Thyroid gland (tissue), 4 donors: Measurements from ENCODE around the gene PPP1R1B. TPM values are rescaled to one million over a fixed set of nuclear protein-coding genes. Genes with fewer than 3 reads are reported as not detected.

Experiments
- DNase-seq, 2 donors: peaks; one replicate each; pipeline ENCODE4 v3.0.0-alpha.2; 2019
- H3K27ac ChIP-seq, 3 donors: fragments of 200-600 bp; sonication (generic); 1 replicate in 2 of 3; 2 replicates in 1 of 3; pipeline ENCODE4 v1.5.1; 2016 to 2019; ENCODE audit warnings: mild to moderate bottlenecking in 1 of 3, moderate library complexity in 1 of 3
- H3K27me3 ChIP-seq: fragments of 200-600 bp; sonication (generic); one replicate; pipeline ENCODE4 v1.5.1; 2019
- H3K36me3 ChIP-seq, 2 donors: fragments of 200-600 bp; sonication (generic); one replicate each; pipeline ENCODE4 v1.5.1; 2016 to 2019
- H3K4me1 ChIP-seq, 2 donors: fragments of 200-600 bp; sonication (generic); one replicate each; pipeline ENCODE4 v1.5.1; 2017 to 2019
- H3K4me3 ChIP-seq, 3 donors: fragments of 200-600 bp; sonication (generic); replicated peaks in 1 of 3; 1 replicate in 2 of 3; 2 replicates in 1 of 3; pipeline ENCODE4 v1.5.1; 2016; ENCODE audit warnings: mild to moderate bottlenecking in 1 of 3
- H3K9me3 ChIP-seq: fragments of 200-600 bp; sonication (generic); one replicate; pipeline ENCODE4 v1.5.1; 2017
- POLR2A ChIP-seq, 2 donors: fragments of 450-650 bp; IDR thresholded peaks; one replicate each; pipeline ENCODE4 v1.6.1; 2017; ENCODE audit warnings: antibody characterized with exemption in 2 of 2, mild to moderate bottlenecking in 2 of 2, moderate library complexity in 1 of 2
- WGBS, 2 donors: methylation state at CpG; one replicate each; pipeline ENCODE4 v1.1.5; 2017; 5-methylcytosine and 5-hydroxymethylcytosine counted together
- intact Hi-C: fragments of 100-400 bp; cut with DNase I; formaldehyde crosslinking; loops from one replicate; pipeline ENCODE4 v1.15.1; 2023
- total RNA-seq, 4 donors: library from RNA; depleted of rRNA; stranded (reverse); fragments of >200 nt; gene quantifications; one replicate each; pipeline ENCODE4 v1.2.3, GENCODE V29; 2016
- TF ChIP-seq, protein P1 (sequence below), 6 experiments: fragments of 200-600 bp in 3 of 6; fragments of 450-650 bp in 3 of 6; sonication (generic) in 3 of 6; IDR thresholded peaks; one replicate each; pipeline ENCODE4 v1.5.1; 2016 to 2019; ENCODE audit warnings: antibody characterized with exemption in 6 of 6, mild to moderate bottlenecking in 2 of 6, inconsistent platforms in 1 of 6, moderate library complexity in 1 of 6

Gene PPP1R1B
- total RNA-seq, 4 donors from 2014 or later: 1.2 TPM; not detected in 3

- H3K36me3 ChIP-seq: no peaks in the 10 kb centered on the region
- no peaks in the 10 kb centered on the region for H3K9me3 ChIP-seq
- no peaks in the 10 kb centered on the region for H3K27me3 ChIP-seq
- no peak for TF ChIP-seq POLR2A (IDR thresholded peaks at IDR 0.05)
- TF ChIP-seq, protein P1, sequence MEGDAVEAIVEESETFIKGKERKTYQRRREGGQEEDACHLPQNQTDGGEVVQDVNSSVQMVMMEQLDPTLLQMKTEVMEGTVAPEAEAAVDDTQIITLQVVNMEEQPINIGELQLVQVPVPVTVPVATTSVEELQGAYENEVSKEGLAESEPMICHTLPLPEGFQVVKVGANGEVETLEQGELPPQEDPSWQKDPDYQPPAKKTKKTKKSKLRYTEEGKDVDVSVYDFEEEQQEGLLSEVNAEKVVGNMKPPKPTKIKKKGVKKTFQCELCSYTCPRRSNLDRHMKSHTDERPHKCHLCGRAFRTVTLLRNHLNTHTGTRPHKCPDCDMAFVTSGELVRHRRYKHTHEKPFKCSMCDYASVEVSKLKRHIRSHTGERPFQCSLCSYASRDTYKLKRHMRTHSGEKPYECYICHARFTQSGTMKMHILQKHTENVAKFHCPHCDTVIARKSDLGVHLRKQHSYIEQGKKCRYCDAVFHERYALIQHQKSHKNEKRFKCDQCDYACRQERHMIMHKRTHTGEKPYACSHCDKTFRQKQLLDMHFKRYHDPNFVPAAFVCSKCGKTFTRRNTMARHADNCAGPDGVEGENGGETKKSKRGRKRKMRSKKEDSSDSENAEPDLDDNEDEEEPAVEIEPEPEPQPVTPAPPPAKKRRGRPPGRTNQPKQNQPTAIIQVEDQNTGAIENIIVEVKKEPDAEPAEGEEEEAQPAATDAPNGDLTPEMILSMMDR (IDR thresholded peaks at IDR 0.05): no peak
- H3K4me1 ChIP-seq: peaks cover 50 to 68% of the 10 kb centered on the region in 2 donors
- DNase-seq: no peak
- WGBS, 2 donors: 51 to 87% methylated on average over 5 to 7 of the region's 8 CpGs
- H3K4me3 ChIP-seq: no peak overlapping the region
- intact Hi-C loops: no loop called here
- H3K27ac ChIP-seq: peak overlapping the region; percentile 59 to 91 (median 87)
Measured at GRCh38 chr17:39677072-39677471, 50.3 kb downstream of the PPP1R1B start.

DNA sequence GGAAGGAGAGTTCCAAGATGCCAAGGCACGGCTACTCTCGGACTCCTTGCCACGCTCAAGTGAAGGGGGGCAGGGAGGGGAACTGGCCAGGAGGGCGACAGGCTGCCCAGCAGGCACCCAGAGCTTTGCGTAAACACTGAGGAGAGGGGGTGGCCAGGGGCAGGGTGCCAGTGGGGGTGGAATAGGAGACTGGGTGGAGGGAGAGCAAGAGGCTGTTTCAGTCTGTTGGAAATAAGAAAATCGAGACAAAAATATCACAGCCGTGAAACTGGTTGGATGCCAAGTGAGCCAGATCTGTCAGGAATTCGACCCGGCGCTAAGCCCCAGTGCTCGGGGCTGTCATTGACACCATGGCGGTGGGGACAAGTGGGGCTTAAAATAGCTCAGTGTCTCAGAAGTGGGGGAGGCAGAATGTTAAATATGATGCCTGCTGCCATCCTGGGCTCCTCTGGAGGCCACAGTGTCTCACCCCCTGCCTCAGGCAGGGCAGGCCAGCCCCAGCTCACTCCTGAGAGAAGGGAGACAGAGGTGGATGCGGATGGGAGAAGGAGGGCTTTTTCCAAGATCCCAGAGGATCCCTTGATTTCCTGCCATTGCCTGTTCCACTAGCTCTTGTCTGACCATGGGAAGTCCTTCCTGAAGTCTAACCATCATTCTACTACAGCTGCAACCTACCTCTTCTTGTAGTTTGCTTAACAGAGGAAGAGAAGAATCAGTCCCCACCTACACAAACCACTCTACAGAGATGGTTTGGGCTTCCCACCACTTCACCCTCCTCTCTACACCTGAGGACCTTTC lies 51.0 kb downstream of the PPP1R1B start:
- Histone ChIP-seq H3K27me3 (no peaks in the 10 kb centered on the region), H3K27ac (peak overlapping the region; percentile 91 to 95 (median 93)), H3K4me3 (no peak overlapping the region), H3K4me1 (peaks cover 49 to 62% of the 10 kb centered on the region in 2 donors), H3K36me3 (no peaks in the 10 kb centered on the region), H3K9me3 (no peaks in the 10 kb centered on the region)
- TF ChIP-seq, protein P1 (IDR thresholded peaks at IDR 0.05): peak in 1 of 6 experiments; percentile 9
- peak in 1 of 2 donors; percentile 17 for TF ChIP-seq POLR2A (IDR thresholded peaks at IDR 0.05)
- WGBS, 2 donors: 29 to 33% methylated on average over 13 of the region's 13 CpGs
- peak; percentile 99 for DNase-seq
- intact Hi-C loops: no loop called here

GRCh38 chr17:39678340-39679116 lies 51.8 kb downstream of the PPP1R1B start:
- intact Hi-C loops: no loop called here

DNA sequence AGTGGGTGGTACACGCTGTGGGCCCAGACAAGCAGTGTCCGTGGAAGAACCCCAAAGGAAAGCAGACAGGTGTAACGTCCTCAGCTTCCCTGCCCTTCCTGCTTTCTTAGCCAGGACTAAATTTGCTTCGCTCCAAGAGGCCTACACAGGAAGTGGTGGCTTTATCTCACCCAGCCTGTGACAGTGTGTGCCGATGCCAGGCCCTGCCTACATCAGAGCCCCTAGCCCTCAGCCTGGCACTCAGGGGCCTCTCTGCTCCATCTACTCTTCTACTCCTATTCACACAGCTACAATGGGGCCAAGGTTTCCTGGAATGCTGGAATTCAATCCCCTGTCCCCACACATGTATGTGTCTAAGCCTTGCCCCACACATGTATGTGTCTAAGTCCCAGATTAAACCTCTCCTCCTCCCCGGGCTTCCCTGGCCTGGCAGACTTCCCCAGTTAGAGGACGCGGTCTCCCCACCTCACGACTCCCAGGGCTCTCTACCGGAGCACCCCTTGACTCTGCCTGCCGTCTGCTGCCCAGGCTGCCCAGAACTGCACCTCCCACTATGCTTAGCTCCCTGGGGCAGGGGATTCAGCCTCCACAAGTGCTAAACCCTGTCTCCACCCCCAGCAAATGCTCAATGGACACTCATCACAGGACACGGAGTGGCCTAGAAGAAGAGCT lies 52.9 kb downstream of the PPP1R1B start:
- no peaks in the 10 kb centered on the region for H3K9me3 ChIP-seq
- no peak for DNase-seq
- peak overlapping the region; percentile 91 to 95 (median 93) for H3K27ac ChIP-seq
- TF ChIP-seq, protein P1 (IDR thresholded peaks at IDR 0.05): no peak
- TF ChIP-seq POLR2A (IDR thresholded peaks at IDR 0.05): no peak
- H3K27me3 ChIP-seq: no peaks in the 10 kb centered on the region
- H3K4me1 ChIP-seq: peaks cover 48 to 59% of the 10 kb centered on the region in 2 donors
- no peak overlapping the region for H3K4me3 ChIP-seq
- intact Hi-C loops: no loop called here
- peaks cover 0 to 5% of the 10 kb centered on the region in 2 donors for H3K36me3 ChIP-seq
- WGBS, 2 donors: 75 to 87% methylated on average over 12 of the region's 12 CpGs

More at GRCh38 chr17:39678340-39679116, 51.8 kb downstream of the PPP1R1B start:
- Histone ChIP-seq H3K27me3 (no peaks in the 10 kb centered on the region), H3K9me3 (no peaks in the 10 kb centered on the region), H3K4me1 (peaks cover 49 to 62% of the 10 kb centered on the region in 2 donors), H3K27ac (peak overlapping the region; percentile 91 to 95 (median 93)), H3K36me3 (peaks cover 0 to 5% of the 10 kb centered on the region in 2 donors), H3K4me3 (no peak overlapping the region)
- WGBS, 2 donors: 74 to 75% methylated on average over 9 to 10 of the region's 13 CpGs
- DNase-seq: peak in 1 of 2 donors; percentile 43
- TF ChIP-seq POLR2A (IDR thresholded peaks at IDR 0.05): no peak
- TF ChIP-seq, protein P1 (IDR thresholded peaks at IDR 0.05): no peak
